Neural crest cell (in vitro differentiated cells): ENCODE results near the gene FADS2. TPM values are rescaled to one million over a fixed set of nuclear protein-coding genes. Genes with fewer than 3 reads are reported as not detected.

ENCODE experiments used
- DNase-seq: peaks from one replicate; pipeline ENCODE4 v3.0.0; 2021; ENCODE audit warnings: low read depth, mixed read lengths, low spot score
- H3K27ac Mint-ChIP-seq: one replicate; pipeline ENCODE4 v1.8.0; 2021; ENCODE audit warnings: mild to moderate bottlenecking, mixed read lengths; ENCODE audit not compliant: unreplicated experiment
- H3K27me3 Mint-ChIP-seq: 2 replicates; pipeline ENCODE4 v1.8.0; 2021; ENCODE audit warnings: low read depth, mild to moderate bottlenecking, mixed read lengths
- H3K36me3 Mint-ChIP-seq: 2 replicates; pipeline ENCODE4 v1.8.0; 2021; ENCODE audit warnings: low read depth, mild to moderate bottlenecking, mixed read lengths
- H3K4me1 Mint-ChIP-seq: 2 replicates; pipeline ENCODE4 v1.8.0; 2021; ENCODE audit warnings: mixed read lengths
- H3K4me3 Mint-ChIP-seq: one replicate; pipeline ENCODE4 v1.8.0; 2021; ENCODE audit warnings: mild to moderate bottlenecking, mixed read lengths
- H3K9me3 Mint-ChIP-seq: 2 replicates; pipeline ENCODE4 v1.8.0; 2021; ENCODE audit warnings: mixed read lengths
- total RNA-seq: library from RNA; stranded (reverse); gene quantifications from 2 replicates; pipeline ENCODE4 v1.2.1, GENCODE V29; 2021
- TF ChIP-seq, protein P1 (sequence below): fragments of 200-600 bp; sonication (generic); conservative IDR thresholded peaks from 2 replicates; pipeline ENCODE4 v1.5.0; 2021; ENCODE audit warnings: antibody characterized with exemption, mild to moderate bottlenecking

Gene FADS2
- total RNA-seq, 1 donor from 2014 or later = 976 TPM

DNA sequence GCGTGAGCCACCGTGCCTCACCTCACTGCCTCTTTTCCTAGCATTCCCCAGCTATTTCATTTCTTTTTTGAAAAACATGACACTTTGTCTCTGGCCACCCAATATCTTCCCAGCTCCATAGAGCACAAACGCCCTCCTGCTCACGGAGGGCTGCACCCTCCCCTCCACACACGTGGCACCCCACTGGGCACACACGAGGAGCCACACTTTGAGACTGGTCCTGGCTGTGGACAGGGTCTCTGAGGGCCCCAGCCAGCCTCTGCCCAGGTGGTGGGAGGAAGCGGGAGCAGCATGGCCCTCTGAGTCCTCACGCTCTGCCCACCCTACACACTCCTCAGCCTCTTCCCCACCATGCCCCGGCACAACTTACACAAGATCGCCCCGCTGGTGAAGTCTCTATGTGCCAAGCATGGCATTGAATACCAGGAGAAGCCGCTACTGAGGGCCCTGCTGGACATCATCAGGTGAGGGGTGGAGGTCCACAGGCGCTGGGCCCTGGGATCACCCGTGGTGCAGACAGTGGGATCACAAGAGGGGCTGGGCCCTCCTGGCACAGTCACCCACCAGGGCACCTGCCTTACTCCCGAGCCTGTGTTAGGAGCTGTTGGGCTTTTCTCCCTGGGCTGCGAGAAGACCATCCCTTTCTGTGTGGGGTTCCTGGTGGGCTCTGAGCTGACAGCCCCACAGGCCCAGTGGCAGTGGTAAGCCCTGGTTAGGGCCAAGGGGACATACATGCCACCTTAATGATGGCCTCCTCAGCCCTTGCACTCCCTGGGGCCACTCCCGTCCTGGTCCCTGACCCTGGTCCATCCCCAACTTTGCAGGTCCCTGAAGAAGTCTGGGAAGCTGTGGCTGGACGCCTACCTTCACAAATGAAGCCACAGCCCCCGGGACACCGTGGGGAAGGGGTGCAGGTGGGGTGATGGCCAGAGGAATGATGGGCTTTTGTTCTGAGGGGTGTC, 37.0 kb downstream of the FADS2 start:
- H3K9me3 Mint-ChIP-seq = no peaks in the 10 kb centered on the region
- peaks cover 23% of the 10 kb centered on the region for H3K36me3 Mint-ChIP-seq
- peaks cover 13% of the 10 kb centered on the region for H3K4me1 Mint-ChIP-seq
- no peak for DNase-seq
- TF ChIP-seq, protein P1, sequence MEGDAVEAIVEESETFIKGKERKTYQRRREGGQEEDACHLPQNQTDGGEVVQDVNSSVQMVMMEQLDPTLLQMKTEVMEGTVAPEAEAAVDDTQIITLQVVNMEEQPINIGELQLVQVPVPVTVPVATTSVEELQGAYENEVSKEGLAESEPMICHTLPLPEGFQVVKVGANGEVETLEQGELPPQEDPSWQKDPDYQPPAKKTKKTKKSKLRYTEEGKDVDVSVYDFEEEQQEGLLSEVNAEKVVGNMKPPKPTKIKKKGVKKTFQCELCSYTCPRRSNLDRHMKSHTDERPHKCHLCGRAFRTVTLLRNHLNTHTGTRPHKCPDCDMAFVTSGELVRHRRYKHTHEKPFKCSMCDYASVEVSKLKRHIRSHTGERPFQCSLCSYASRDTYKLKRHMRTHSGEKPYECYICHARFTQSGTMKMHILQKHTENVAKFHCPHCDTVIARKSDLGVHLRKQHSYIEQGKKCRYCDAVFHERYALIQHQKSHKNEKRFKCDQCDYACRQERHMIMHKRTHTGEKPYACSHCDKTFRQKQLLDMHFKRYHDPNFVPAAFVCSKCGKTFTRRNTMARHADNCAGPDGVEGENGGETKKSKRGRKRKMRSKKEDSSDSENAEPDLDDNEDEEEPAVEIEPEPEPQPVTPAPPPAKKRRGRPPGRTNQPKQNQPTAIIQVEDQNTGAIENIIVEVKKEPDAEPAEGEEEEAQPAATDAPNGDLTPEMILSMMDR = no peak
- H3K4me3 Mint-ChIP-seq = peak overlapping the region; percentile 78
- H3K27ac Mint-ChIP-seq = peak overlapping the region; percentile 86
- peaks cover 16% of the 10 kb centered on the region for H3K27me3 Mint-ChIP-seq

DNA sequence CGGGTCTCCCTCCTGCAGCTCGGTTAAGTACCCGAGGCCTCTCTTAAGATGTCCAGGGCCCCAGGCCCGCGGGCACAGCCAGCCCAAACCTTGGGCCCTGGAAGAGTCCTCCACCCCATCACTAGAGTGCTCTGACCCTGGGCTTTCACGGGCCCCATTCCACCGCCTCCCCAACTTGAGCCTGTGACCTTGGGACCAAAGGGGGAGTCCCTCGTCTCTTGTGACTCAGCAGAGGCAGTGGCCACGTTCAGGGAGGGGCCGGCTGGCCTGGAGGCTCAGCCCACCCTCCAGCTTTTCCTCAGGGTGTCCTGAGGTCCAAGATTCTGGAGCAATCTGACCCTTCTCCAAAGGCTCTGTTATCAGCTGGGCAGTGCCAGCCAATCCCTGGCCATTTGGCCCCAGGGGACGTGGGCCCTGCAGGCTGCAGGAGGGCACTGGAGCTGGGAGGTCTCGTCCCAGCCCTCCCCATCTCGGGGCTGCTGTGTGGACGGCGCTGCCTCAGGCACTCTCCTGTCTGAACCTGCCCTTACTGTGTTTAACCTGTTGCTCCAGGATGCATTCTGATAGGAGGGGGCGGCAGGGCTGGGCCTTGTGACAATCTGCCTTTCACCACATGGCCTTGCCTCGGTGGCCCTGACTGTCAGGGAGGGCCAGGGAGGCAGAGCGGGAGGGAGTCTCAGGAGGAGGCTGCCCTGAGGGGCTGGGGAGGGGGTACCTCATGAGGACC, 38.3 kb downstream of the FADS2 start:
- peaks cover 26% of the 10 kb centered on the region for H3K27me3 Mint-ChIP-seq
- TF ChIP-seq, protein P1 = no peak
- H3K9me3 Mint-ChIP-seq = no peaks in the 10 kb centered on the region
- DNase-seq = no peak
- H3K27ac Mint-ChIP-seq = no peak overlapping the region
- peaks cover 26% of the 10 kb centered on the region for H3K4me1 Mint-ChIP-seq
- H3K36me3 Mint-ChIP-seq = peaks cover 18% of the 10 kb centered on the region
- peak overlapping the region; percentile 78 for H3K4me3 Mint-ChIP-seq

DNA sequence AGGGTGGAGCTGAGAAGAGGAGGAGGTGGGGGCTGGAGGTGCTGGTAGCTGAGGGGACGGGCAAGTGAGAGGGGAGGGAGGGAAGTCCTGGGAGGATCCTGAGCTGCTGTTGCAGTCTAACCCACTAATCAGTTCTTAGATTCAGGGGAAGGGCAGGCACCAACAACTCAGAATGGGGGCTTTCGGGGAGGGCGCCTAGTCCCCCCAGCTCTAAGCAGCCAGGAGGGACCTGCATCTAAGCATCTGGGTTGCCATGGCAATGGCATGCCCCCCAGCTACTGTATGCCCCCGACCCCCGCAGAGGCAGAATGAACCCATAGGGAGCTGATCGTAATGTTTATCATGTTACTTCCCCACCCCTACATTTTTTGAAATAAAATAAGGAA, 38.9 kb downstream of the FADS2 start:
- TF ChIP-seq, protein P1 = no peak
- peak overlapping the region; percentile 61 for H3K4me3 Mint-ChIP-seq
- peaks cover 27% of the 10 kb centered on the region for H3K4me1 Mint-ChIP-seq
- H3K27ac Mint-ChIP-seq = peak overlapping the region; percentile 12
- no peak for DNase-seq
- no peaks in the 10 kb centered on the region for H3K9me3 Mint-ChIP-seq
- H3K27me3 Mint-ChIP-seq = peaks cover 28% of the 10 kb centered on the region
- peaks cover 13% of the 10 kb centered on the region for H3K36me3 Mint-ChIP-seq

DNA sequence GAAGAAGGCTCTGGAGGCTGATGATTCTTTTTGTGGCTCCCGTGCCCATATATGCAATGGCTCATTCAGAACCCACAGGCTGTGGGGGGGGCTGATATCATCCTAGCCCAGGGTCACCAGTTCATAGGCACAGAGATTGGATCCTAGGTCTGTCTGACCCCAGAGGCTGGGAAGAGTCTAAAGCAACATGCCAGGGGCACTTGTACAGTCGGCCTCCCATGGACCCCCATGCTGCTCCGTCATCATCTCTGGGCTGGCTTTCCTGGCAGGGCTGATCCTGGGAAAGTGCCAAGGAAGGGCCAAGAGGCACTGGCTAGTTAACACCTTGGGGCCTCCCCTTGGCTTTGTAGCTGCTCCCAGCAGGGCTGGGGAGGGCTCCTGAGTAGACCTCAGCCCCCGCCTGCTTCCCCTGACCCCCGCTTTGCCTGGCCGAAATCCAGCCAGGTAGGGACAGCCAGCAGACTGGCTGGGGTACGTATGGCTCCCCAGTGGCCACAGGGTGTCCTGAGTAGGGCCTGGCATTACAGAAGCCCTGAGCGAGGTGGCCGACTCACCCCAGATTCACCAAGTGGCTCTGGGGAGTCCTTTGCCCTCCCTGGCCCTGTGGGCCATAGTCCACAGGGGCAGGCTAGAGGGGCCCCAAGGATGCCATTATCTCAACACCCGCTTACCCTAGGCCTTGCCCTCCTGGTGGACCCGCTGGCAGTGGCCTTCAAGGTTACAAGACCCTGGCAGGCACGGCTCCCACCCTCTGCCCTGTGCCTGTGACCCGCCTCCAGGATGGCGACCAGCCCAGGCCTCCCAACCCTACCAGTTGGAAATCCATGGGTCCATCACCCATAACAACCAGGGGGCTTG, 40.7 kb downstream of the FADS2 start:
- peak overlapping the region; percentile 87 for H3K4me3 Mint-ChIP-seq
- TF ChIP-seq, protein P1 = no peak
- H3K27ac Mint-ChIP-seq = no peak overlapping the region
- H3K9me3 Mint-ChIP-seq = no peaks in the 10 kb centered on the region
- H3K27me3 Mint-ChIP-seq = peaks cover 33% of the 10 kb centered on the region
- DNase-seq = no peak
- H3K4me1 Mint-ChIP-seq = peaks cover 27% of the 10 kb centered on the region
- H3K36me3 Mint-ChIP-seq = peaks cover 13% of the 10 kb centered on the region

DNA sequence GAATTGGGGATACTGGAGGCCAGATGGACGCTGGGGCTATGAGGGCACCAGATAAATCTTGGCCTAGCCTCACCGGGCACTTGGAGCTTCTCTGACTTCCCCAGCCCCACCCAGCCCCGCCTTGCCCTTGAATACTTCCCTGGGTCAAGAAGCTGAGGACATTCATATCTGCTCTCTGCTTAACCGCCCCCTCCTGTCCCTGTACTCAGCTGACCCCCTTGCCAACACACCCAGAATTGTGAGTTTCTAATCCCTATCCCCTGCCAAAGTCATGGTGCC, 41.3 kb downstream of the FADS2 start:
- H3K4me3 Mint-ChIP-seq = peak overlapping the region; percentile 87
- no peak for DNase-seq
- peaks cover 27% of the 10 kb centered on the region for H3K4me1 Mint-ChIP-seq
- no peaks in the 10 kb centered on the region for H3K9me3 Mint-ChIP-seq
- TF ChIP-seq, protein P1 = no peak
- H3K27me3 Mint-ChIP-seq = peaks cover 33% of the 10 kb centered on the region
- peaks cover 13% of the 10 kb centered on the region for H3K36me3 Mint-ChIP-seq
- peak overlapping the region; percentile 93 for H3K27ac Mint-ChIP-seq
